CD4-positive, alpha-beta T cell (primary cell): ENCODE data around the gene GDPD2. TPM values are rescaled to one million over a fixed set of nuclear protein-coding genes. Genes with fewer than 3 reads are reported as not detected.

ENCODE experiments used
- ATAC-seq: fragments of 200-7000 bp; cut with Tn5 transposase; one replicate; pipeline ENCODE4 v1.10.0; 2022; ENCODE audit warnings: mild to moderate bottlenecking; ENCODE audit not compliant: poor library complexity
- CTCF ChIA-PET: fragments of 350-600 bp; sonication (Branson Sonifier 250); formaldehyde crosslinking; loops from one replicate; lab custom pipeline; 2021; ENCODE audit warnings: antibody characterized with exemption, inconsistent platforms; lab: Charles Lee
- POLR2A ChIA-PET: fragments of 350-600 bp; sonication (Branson Sonifier 250); formaldehyde crosslinking; loops from one replicate; lab custom pipeline; 2021; ENCODE audit warnings: antibody characterized with exemption, inconsistent platforms; lab: Charles Lee
- DNase-seq, 14 experiments: peaks; one replicate each; pipeline ENCODE4 v3.0.0-alpha.2; 2013 to 2020; ENCODE audit warnings: mixed read lengths in 2 of 14
- H3K27ac ChIP-seq, 2 donors: one replicate each; pipeline versions ENCODE4 v1.5.1 to v1.7.0; 2013; ENCODE audit warnings: low read length in 2 of 2, low read depth in 1 of 2, mild to moderate bottlenecking in 1 of 2
- H3K27me3 ChIP-seq, 2 experiments: 1 replicate in 1 of 2; 2 replicates in 1 of 2; pipeline versions ENCODE4 v1.6.1 to v1.7.0; 2013; ENCODE audit warnings: low read length in 2 of 2, control low read depth in 1 of 2, mild to moderate bottlenecking in 1 of 2, moderate library complexity in 1 of 2; ENCODE audit not compliant: insufficient read depth in 2 of 2, control insufficient read depth in 1 of 2
- H3K36me3 ChIP-seq: one replicate; pipeline ENCODE4 v1.6.1; 2013; ENCODE audit warnings: low read length, control low read depth; ENCODE audit not compliant: insufficient read depth
- H3K4me1 ChIP-seq: one replicate; pipeline ENCODE4 v1.6.1; 2013; ENCODE audit warnings: low read length, control low read depth; ENCODE audit not compliant: insufficient read depth
- H3K4me3 ChIP-seq: one replicate; pipeline ENCODE4 v1.5.1; 2013; ENCODE audit warnings: mild to moderate bottlenecking, low read length, moderate library complexity
- H3K9me3 ChIP-seq, 2 experiments: 1 replicate in 1 of 2; 2 replicates in 1 of 2; pipeline versions ENCODE4 v1.6.1 to v1.7.0; 2013; ENCODE audit warnings: low read length in 2 of 2, mild to moderate bottlenecking in 2 of 2, control low read depth in 1 of 2, moderate library complexity in 1 of 2; ENCODE audit not compliant: control insufficient read depth in 1 of 2, insufficient read depth in 1 of 2
- H3K27ac Mint-ChIP-seq: one replicate; pipeline ENCODE4 v1.8.0; 2020; ENCODE audit warnings: mixed read lengths
- H3K27me3 Mint-ChIP-seq: one replicate; pipeline ENCODE4 v1.8.0; 2021; ENCODE audit warnings: mixed read lengths
- H3K36me3 Mint-ChIP-seq: one replicate; pipeline ENCODE4 v1.8.0; 2021; ENCODE audit warnings: low read depth, mixed read lengths
- H3K4me1 Mint-ChIP-seq: one replicate; pipeline ENCODE4 v1.8.0; 2021; ENCODE audit warnings: low read depth, mixed read lengths
- H3K4me3 Mint-ChIP-seq: one replicate; pipeline ENCODE4 v1.8.0; 2020; ENCODE audit warnings: mild to moderate bottlenecking, mixed read lengths
- H3K9me3 Mint-ChIP-seq: one replicate; pipeline ENCODE4 v1.8.0; 2020; ENCODE audit warnings: mixed read lengths
- CTCF ChIP-seq: fragments of 200-600 bp; IDR thresholded peaks from one replicate; pipeline ENCODE4 v1.8.0; 2022; ENCODE audit warnings: antibody characterized with exemption, mild to moderate bottlenecking
- intact Hi-C, 2 experiments: fragments of 100-400 bp; cut with DNase I in 1 of 2; cut with micrococcal nuclease in 1 of 2; formaldehyde crosslinking; loops; one replicate each; pipeline versions ENCODE4 v1.15.1 to v1.9.0; 2023 to 2025; cut with DNase I, micrococcal nuclease
- total RNA-seq, 174 experiments: library from RNA in 2 of 174; stranded (reverse) in 2 of 174; gene quantifications; one replicate each; pipeline ENCODE4 v1.2.3 and lab custom pipeline; 2021 to 2026

Gene GDPD2
- total RNA-seq, 2 experiments from 2014 or later = not detected

- H3K4me3 ChIP-seq = no peak overlapping the region
- H3K4me1 ChIP-seq = peaks cover 5% of the 10 kb centered on the region
- H3K27ac ChIP-seq = no peak overlapping the region
- Mint-ChIP-seq H3K36me3 (peaks cover 4% of the 10 kb centered on the region), H3K27ac (peak overlapping the region; percentile 17), H3K4me3 (no peak overlapping the region), H3K9me3 (no peaks in the 10 kb centered on the region), H3K4me1 (peaks cover 12% of the 10 kb centered on the region), H3K27me3 (no peaks in the 10 kb centered on the region)
- ChIA-PET POLR2A (interaction anchor here (0.6 kb wide), 1 partner anchor 221 kb away, joined by 5 read pairs; no protein-coding TSS in a partner anchor), CTCF (no interaction called here)
- no peaks in the 10 kb centered on the region for H3K9me3 ChIP-seq
- DNase-seq (no peak), ATAC-seq (no peak)
- TF ChIP-seq CTCF = no peak
- H3K27me3 ChIP-seq = no peaks in the 10 kb centered on the region
- intact Hi-C loops = no loop called here
- no peaks in the 10 kb centered on the region for H3K36me3 ChIP-seq
These were observed 20.4 kb upstream of the GDPD2 start for GRCh38 chrX:70402721-70403120.

DNA sequence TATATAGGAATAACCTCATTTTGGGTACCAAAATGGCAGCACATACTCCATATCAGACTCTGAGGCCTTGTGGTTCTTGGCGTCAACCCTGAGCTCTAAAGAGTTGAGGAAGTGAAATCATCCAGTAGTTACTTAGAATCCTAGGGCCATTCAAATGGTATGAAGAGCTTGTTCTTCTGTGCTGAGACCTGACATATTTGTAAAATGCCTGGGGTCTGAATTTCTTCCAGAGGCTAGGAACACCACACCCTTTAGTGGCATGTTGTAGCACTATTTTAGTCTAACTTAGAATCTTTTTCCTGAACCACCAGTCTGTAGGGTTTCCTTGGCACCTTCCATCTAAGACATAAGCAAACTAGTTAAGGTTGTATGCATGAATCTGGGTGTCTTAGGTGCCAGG lies 18.1 kb upstream of the GDPD2 start:
- no peak overlapping the region for H3K4me3 ChIP-seq
- DNase-seq (no peak), ATAC-seq (no peak)
- Mint-ChIP-seq H3K9me3 (no peaks in the 10 kb centered on the region), H3K27me3 (no peaks in the 10 kb centered on the region), H3K4me3 (no peak overlapping the region), H3K36me3 (no peaks in the 10 kb centered on the region), H3K27ac (no peak overlapping the region), H3K4me1 (no peaks in the 10 kb centered on the region)
- H3K9me3 ChIP-seq = no peaks in the 10 kb centered on the region
- H3K27me3 ChIP-seq = no peaks in the 10 kb centered on the region
- ChIA-PET POLR2A (no interaction called here), CTCF (no interaction called here)
- no peak overlapping the region for H3K27ac ChIP-seq
- TF ChIP-seq CTCF = no peak
- no peaks in the 10 kb centered on the region for H3K4me1 ChIP-seq
- intact Hi-C loops = no loop called here
- no peaks in the 10 kb centered on the region for H3K36me3 ChIP-seq

GRCh38 chrX:70410921-70411320 lies 12.2 kb upstream of the GDPD2 start:
- CTCF ChIA-PET = no interaction called here
- Mint-ChIP-seq H3K27me3 (no peaks in the 10 kb centered on the region), H3K27ac (no peak overlapping the region), H3K4me3 (no peak overlapping the region), H3K4me1 (no peaks in the 10 kb centered on the region), H3K36me3 (no peaks in the 10 kb centered on the region), H3K9me3 (no peaks in the 10 kb centered on the region)
- H3K36me3 ChIP-seq = no peaks in the 10 kb centered on the region
- ATAC-seq = no peak
- POLR2A ChIA-PET = no interaction called here
- no peaks in the 10 kb centered on the region for H3K4me1 ChIP-seq
- H3K4me3 ChIP-seq = no peak overlapping the region
- H3K27ac ChIP-seq = no peak overlapping the region
- TF ChIP-seq CTCF = no peak
- DNase-seq = no peak
- no peaks in the 10 kb centered on the region for H3K9me3 ChIP-seq
- intact Hi-C loops = no loop called here
- no peaks in the 10 kb centered on the region for H3K27me3 ChIP-seq
